Motor neuron (in vitro differentiated cells): Measurements from ENCODE around the gene SGCG. TPM values are rescaled to one million over a fixed set of nuclear protein-coding genes. Genes with fewer than 3 reads are reported as not detected.

ENCODE experiments used
- ATAC-seq, 8 experiments: fragments of 200-7000 bp; cut with Tn5 transposase; replicated peaks in 6 of 8; 2 replicates each; pipeline ENCODE4 v1.8.0; 2021; ENCODE audit warnings: mild to moderate bottlenecking in 8 of 8, moderate library complexity in 8 of 8
- H3K27ac ChIP-seq, 2 donors: fragments of 250-450 bp; sonication (Bioruptor Pico); 2 replicates each; pipeline ENCODE4 v1.9.0; 2021; ENCODE audit warnings: antibody characterized with exemption in 2 of 2, mild to moderate bottlenecking in 2 of 2, moderate library complexity in 1 of 2
- H3K4me1 ChIP-seq, 2 donors: fragments of 250-450 bp; sonication (Bioruptor Pico); replicated peaks in 1 of 2; 2 replicates each; pipeline ENCODE4 v1.6.1; 2021; ENCODE audit warnings: antibody characterized with exemption in 2 of 2, mild to moderate bottlenecking in 2 of 2, moderate library complexity in 1 of 2
- H3K4me3 ChIP-seq, 5 donors: fragments of 250-450 bp; sonication (Bioruptor Pico); 2 replicates each; pipeline ENCODE4 v1.9.0; 2021; ENCODE audit warnings: antibody characterized with exemption in 5 of 5, mild to moderate bottlenecking in 5 of 5, moderate library complexity in 4 of 5
- WGBS, 10 experiments: fragments of 450-650 bp; shearing (Covaris generic); methylation state at CpG; one replicate each; pipeline ENCODE4 v1.0.0; 2022; 5-methylcytosine and 5-hydroxymethylcytosine counted together
- in situ Hi-C, 9 experiments: fragments of 400-800 bp; cut with MboI; loops; one replicate each; pipeline ENCODE4 v1.15.0; 2021; ENCODE audit warnings: low sequenced_read_pairs in 9 of 9, low pct_unique_long_range_greater_than_20kb in 2 of 9; ENCODE audit not compliant: unreplicated experiment in 9 of 9
- total RNA-seq, 8 experiments: library from RNA; unstranded; fragments of 300-600 nt; gene quantifications; 2 replicates each; pipeline versions ENCODE4 v1.2.3 to v1.2.4, GENCODE V29; 2022

Gene SGCG
- total RNA-seq, 8 experiments from 2014 or later: 2.1 to 8.8 (median 5.6) TPM

GRCh38 chr13:23349161-23349897 lies 168.6 kb downstream of the SGCG start:
- no peaks in the 10 kb centered on the region for H3K4me1 ChIP-seq
- WGBS, 10 experiments: 20 to 100% (median 95%) methylated on average over 1 to 4 of the region's 4 CpGs; no CpG with 5 or more reads in 1 of the 10 experiments
- in situ Hi-C loops: loop anchor here in 1 of 9 experiments (25.0 kb wide), 1 partner anchor 88 kb away; the partner anchor contains the start of gene SACS
- no peak overlapping the region for H3K27ac ChIP-seq
- ATAC-seq: peak in 1 of 8 experiments; percentile 19
- no peak overlapping the region for H3K4me3 ChIP-seq

DNA sequence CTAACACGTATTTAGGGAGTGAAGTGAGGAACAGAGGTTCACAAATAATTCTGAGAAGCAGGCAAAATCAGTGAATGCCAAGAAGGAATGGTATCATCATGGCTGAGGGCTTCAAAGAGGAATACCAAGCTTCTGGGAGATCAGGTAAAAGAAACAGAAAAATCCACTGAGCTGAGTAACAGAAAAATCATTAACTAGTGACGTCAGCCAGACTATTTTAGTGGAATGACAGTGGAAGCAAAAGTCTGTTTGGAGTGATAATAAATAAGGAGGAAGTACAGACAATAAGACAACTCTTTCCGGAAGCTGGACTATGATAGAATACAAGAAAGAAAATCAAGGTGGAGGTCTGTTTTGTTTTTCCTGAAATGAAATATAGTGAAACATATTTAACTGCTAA lies 169.2 kb downstream of the SGCG start:
- Histone ChIP-seq H3K27ac (no peak overlapping the region), H3K4me3 (no peak overlapping the region), H3K4me1 (no peaks in the 10 kb centered on the region)
- WGBS, 10 experiments: 42 to 91% (median 78%) methylated on average over 1 to 3 of the region's 3 CpGs
- in situ Hi-C loops: no loop called here
- peak in 1 of 8 experiments; percentile 23 for ATAC-seq

DNA sequence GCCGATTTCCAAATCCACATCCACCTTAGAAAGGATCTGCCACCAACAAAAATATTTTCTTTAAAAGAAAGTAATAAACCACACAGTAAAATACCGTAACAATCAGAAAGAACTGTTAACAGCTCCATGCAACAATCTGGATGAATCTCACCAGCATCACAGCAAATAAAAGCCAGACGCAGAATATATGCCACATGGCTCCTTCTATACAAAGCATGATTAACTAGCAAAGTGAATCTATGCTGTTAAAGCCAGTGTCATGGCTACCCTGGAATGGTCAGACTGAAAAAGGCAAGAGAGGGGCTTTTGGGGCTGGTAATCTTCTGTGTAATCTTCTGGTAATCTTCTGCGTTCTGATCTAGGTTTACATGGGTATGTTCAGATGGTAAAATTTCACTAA lies 171.4 kb downstream of the SGCG start:
- in situ Hi-C loops: no loop called here
- Histone ChIP-seq H3K4me3 (no peak overlapping the region), H3K27ac (no peak overlapping the region), H3K4me1 (no peaks in the 10 kb centered on the region)
- ATAC-seq: peak in 1 of 8 experiments; percentile 69
- WGBS, 10 experiments: 38 to 100% (median 68%) methylated on average over 1 to 4 of the region's 4 CpGs

GRCh38 chr13:23354520-23354919 lies 173.7 kb downstream of the SGCG start:
- ATAC-seq: no peak
- H3K4me3 ChIP-seq: no peak overlapping the region
- H3K27ac ChIP-seq: no peak overlapping the region
- 96 to 100% (median 100%) methylated on average over 2 to 5 of the region's 5 CpGs; no CpG with 5 or more reads in 7 of the 10 experiments for WGBS, 10 experiments
- in situ Hi-C loops: no loop called here
- no peaks in the 10 kb centered on the region for H3K4me1 ChIP-seq

- ATAC-seq: no peak
Measured at GRCh38 chr13:23356368-23356767, 175.6 kb downstream of the SGCG start.

DNA sequence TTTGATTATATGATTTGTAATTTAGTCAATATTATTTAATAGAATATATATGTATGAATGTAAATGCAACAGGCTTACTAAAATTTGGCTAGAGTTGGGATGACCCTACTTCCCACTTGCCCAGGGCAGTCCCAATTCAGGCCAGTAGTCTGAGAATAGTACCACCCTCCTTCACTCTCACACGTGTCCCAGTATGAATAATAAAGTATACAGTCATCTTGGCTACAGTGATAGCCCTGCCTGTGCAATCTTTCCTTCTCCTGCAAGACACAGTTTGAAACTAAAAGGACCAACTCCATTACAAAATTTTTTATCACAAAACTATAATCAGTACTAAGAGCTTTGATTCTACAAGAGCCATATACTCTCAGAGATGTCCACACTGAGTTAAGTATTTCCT lies 176.6 kb downstream of the SGCG start:
- in situ Hi-C loops: no loop called here
- H3K4me3 ChIP-seq: no peak overlapping the region
- peak in 3 of 8 experiments; percentile 35 to 98 (median 98) for ATAC-seq
- no peak overlapping the region for H3K27ac ChIP-seq
- no peaks in the 10 kb centered on the region for H3K4me1 ChIP-seq
- 17 to 100% (median 54%) methylated on average over 1 of the region's 1 CpG; no CpG with 5 or more reads in 6 of the 10 experiments for whole genome bisulfite sequencing, 10 experiments

More at GRCh38 chr13:23356368-23356767, 175.6 kb downstream of the SGCG start:
- in situ Hi-C loops: no loop called here
- Histone ChIP-seq H3K4me3 (no peak overlapping the region), H3K27ac (no peak overlapping the region), H3K4me1 (no peaks in the 10 kb centered on the region)
- 50 to 80% methylated on average over 1 to 2 of the region's 2 CpGs; no CpG with 5 or more reads in 8 of the 10 experiments for WGBS, 10 experiments

DNA sequence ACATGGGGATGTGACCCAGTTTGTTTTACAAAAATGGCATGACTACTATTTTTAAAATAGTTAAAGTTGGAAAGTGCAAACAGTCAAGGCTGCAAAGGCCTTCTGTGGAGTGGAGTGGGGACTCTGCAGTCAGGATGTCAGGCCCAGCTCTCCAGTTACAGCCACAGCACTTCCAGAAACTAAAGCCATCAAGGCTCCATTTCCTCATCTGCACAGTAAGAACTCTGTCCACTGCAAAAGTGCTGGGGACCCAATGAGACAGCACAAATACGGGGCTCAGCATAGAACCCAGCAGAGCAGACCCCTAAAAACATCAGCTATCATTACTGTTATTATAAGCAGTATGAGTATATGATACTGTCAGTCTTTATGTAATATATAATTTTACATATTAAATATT lies 179.1 kb downstream of the SGCG start:
- no peak for ATAC-seq
- Histone ChIP-seq H3K4me3 (no peak overlapping the region), H3K27ac (no peak overlapping the region), H3K4me1 (no peaks in the 10 kb centered on the region)
- WGBS, 10 experiments: 78 to 100% (median 100%) methylated on average over 1 of the region's 1 CpG; no CpG with 5 or more reads in 6 of the 10 experiments
- in situ Hi-C loops: no loop called here

- 60 to 100% (median 86%) methylated on average over 1 to 3 of the region's 3 CpGs; no CpG with 5 or more reads in 4 of the 10 experiments for WGBS, 10 experiments
Measured at GRCh38 chr13:23365652-23366051, 184.9 kb downstream of the SGCG start.

DNA sequence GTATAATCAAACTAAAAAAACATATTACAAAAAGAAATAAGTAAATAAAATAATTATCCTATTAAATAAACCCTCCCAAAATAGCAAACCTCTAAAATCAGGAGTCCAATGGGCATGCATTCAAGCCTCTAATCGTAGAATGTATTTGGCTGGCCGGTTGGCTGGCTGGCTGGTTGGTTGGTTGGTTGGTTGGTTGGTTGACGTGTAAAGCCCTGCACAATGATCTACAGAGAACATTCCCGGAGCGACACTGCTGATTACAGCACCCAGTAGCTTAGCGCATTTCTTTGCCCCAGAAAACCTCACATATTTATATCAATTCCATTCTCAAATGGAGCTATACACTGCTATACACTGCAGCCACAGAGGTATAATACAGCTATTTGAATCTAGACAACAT lies 187.1 kb downstream of the SGCG start:
- no peak for ATAC-seq
- Histone ChIP-seq H3K4me1 (peaks cover 0 to 3% of the 10 kb centered on the region in 2 donors), H3K27ac (no peak overlapping the region), H3K4me3 (no peak overlapping the region)
- WGBS, 10 experiments: 90 to 100% (median 97%) methylated on average over 1 to 6 of the region's 6 CpGs; no CpG with 5 or more reads in 3 of the 10 experiments
- in situ Hi-C loops: no loop called here

More at GRCh38 chr13:23365652-23366051, 184.9 kb downstream of the SGCG start:
- Histone ChIP-seq H3K4me3 (no peak overlapping the region), H3K27ac (no peak overlapping the region), H3K4me1 (no peaks in the 10 kb centered on the region)
- ATAC-seq: no peak
- in situ Hi-C loops: no loop called here

GRCh38 chr13:23372264-23372906 lies 191.6 kb downstream of the SGCG start:
- Histone ChIP-seq H3K4me3 (no peak overlapping the region), H3K4me1 (peaks cover 6 to 12% of the 10 kb centered on the region in 2 donors), H3K27ac (no peak overlapping the region)
- 38 to 78% (median 61%) methylated on average over 2 to 5 of the region's 5 CpGs for WGBS, 10 experiments
- no peak for ATAC-seq
- in situ Hi-C loops: no loop called here
